Kidney capillary endothelial cell (primary cell): ENCODE measurements around the gene SPANXD.
"Not testable (repeated sequence)": the region's sequence is repeated elsewhere in the genome, so short reads cannot be mapped to it uniquely, and the experiment has no call there.

Experiments used
- DNase-seq: peaks from one replicate; pipeline ENCODE4 v3.0.0-alpha.2; 2018; ENCODE audit warnings: low spot score

SPANXD gene

GRCh38 chrX:141698639-141699038, at the start of gene SPANXD:
SPANXD (minus strand) TSS chrX:141698739; CDS start chrX:141698405, 334 bp downstream.
- DNase-seq = not testable (repeated sequence)

GRCh38 chrX:141742666-141743065, 44.1 kb upstream of the SPANXD start:
- DNase-seq = no peak

- no peak for DNase-seq
These were observed 38.1 kb upstream of the SPANXD start for GRCh38 chrX:141736656-141737055.

- DNase-seq = no peak
These were observed 34.8 kb upstream of the SPANXD start for GRCh38 chrX:141733371-141733770.

GRCh38 chrX:141732031-141732430, 33.5 kb upstream of the SPANXD start:
- DNase-seq = no peak

- no peak for DNase-seq
These were observed 25.6 kb upstream of the SPANXD start for GRCh38 chrX:141724186-141724585.

GRCh38 chrX:141714680-141715079, 16.1 kb upstream of the SPANXD start:
- DNase-seq = no peak

- DNase-seq = no peak
These were observed 2.5 kb upstream of the SPANXD start for GRCh38 chrX:141701072-141701471.

GRCh38 chrX:141673946-141674345, 24.6 kb downstream of the SPANXD start:
- DNase-seq = peak; percentile 30

GRCh38 chrX:141669689-141670088, 28.9 kb downstream of the SPANXD start:
- DNase-seq = no peak

- DNase-seq = no peak
These were observed 30.2 kb downstream of the SPANXD start for GRCh38 chrX:141668371-141668770.

GRCh38 chrX:141662781-141663180, 35.8 kb downstream of the SPANXD start:
- no peak for DNase-seq

- no peak for DNase-seq
These were observed 46.3 kb downstream of the SPANXD start for GRCh38 chrX:141652286-141652685.
